H1 (cell line): Measurements from ENCODE around the gene ADAM23. TPM values are rescaled to one million over a fixed set of nuclear protein-coding genes. Genes with fewer than 3 reads are reported as not detected.

Experiments used
- CTCF ChIA-PET: fragments of 300-600 bp; sonication (Branson Sonifier 250); formaldehyde crosslinking; loops from one replicate; lab custom pipeline; 2021; ENCODE audit not compliant: partially characterized antibody; lab: Charles Lee
- POLR2A ChIA-PET: fragments of 300-600 bp; sonication (Branson Sonifier 250); formaldehyde crosslinking; loops from one replicate; lab custom pipeline; 2021; ENCODE audit warnings: inconsistent platforms; ENCODE audit not compliant: partially characterized antibody; lab: Charles Lee
- DNase-seq, 2 experiments: peaks; one replicate each; pipeline versions ENCODE4 v3.0.0 to v3.0.0-alpha.2; 2010 to 2022; ENCODE audit warnings: low spot score in 2 of 2, low read depth in 1 of 2, mixed read lengths in 1 of 2
- FAIRE-seq: peaks from 2 replicates; lab custom pipeline; 2011; peaks lifted over from hg19 to GRCh38; lab: Jason Lieb, UNC
- H2AFZ ChIP-seq: 2 replicates; pipeline ENCODE4 v1.8.1; 2012; ENCODE audit warnings: low read length, inconsistent platforms
- H2AK5ac ChIP-seq: 2 replicates; pipeline ENCODE4 v1.6.1; 2013; ENCODE audit warnings: low read depth, low read length
- H2BK120ac ChIP-seq: replicated peaks from 2 replicates; pipeline ENCODE3; 2013; ENCODE audit warnings: low read depth, low read length, inconsistent platforms
- H2BK12ac ChIP-seq: 2 replicates; pipeline ENCODE4 v1.6.1; 2013; ENCODE audit warnings: low read depth, low read length
- H2BK15ac ChIP-seq: 2 replicates; pipeline ENCODE4 v1.6.1; 2013; ENCODE audit warnings: low read length
- H2BK20ac ChIP-seq: 2 replicates; pipeline ENCODE4 v1.6.1; 2013; ENCODE audit warnings: low read length
- H2BK5ac ChIP-seq: 2 replicates; pipeline ENCODE4 v1.6.1; 2013; ENCODE audit warnings: low read depth, low read length
- H3K14ac ChIP-seq: 2 replicates; pipeline ENCODE4 v1.6.1; 2013; ENCODE audit warnings: inconsistent platforms; ENCODE audit not compliant: insufficient read length
- H3K18ac ChIP-seq: 2 replicates; pipeline ENCODE4 v1.6.1; 2013; ENCODE audit warnings: low read length; ENCODE audit errors: extremely low read depth
- H3K23ac ChIP-seq: 2 replicates; pipeline ENCODE4 v1.6.1; 2013; ENCODE audit warnings: inconsistent platforms; ENCODE audit not compliant: insufficient read length
- H3K23me2 ChIP-seq: 2 replicates; pipeline ENCODE4 v1.6.1; 2013; ENCODE audit warnings: low read depth, low read length
- H3K27ac ChIP-seq: 2 replicates; pipeline ENCODE4 v1.6.1; 2011; ENCODE audit warnings: low read depth, low read length, inconsistent platforms
- H3K27me3 ChIP-seq, 4 experiments: replicated peaks in 1 of 4; 1 replicate in 1 of 4; 2 replicates in 3 of 4; pipeline versions ENCODE4 v1.6.1 to v1.8.1; 2011 to 2013; ENCODE audit warnings: low read length in 3 of 4, mild to moderate bottlenecking in 3 of 4, inconsistent platforms in 2 of 4, mixed read lengths in 2 of 4, moderate library complexity in 1 of 4; ENCODE audit not compliant: control insufficient read depth in 3 of 4, insufficient read depth in 3 of 4; ENCODE audit errors: extremely low read depth in 1 of 4
- H3K36me3 ChIP-seq, 4 experiments: 2 replicates each; pipeline versions ENCODE4 v1.6.1 to v1.8.1; 2011 to 2013; ENCODE audit warnings: mild to moderate bottlenecking in 4 of 4, low read length in 3 of 4, moderate library complexity in 2 of 4, control low read depth in 1 of 4, inconsistent platforms in 1 of 4; ENCODE audit not compliant: insufficient read depth in 4 of 4, control insufficient read depth in 2 of 4
- H3K4ac ChIP-seq: replicated peaks from 2 replicates; pipeline ENCODE3; 2013; ENCODE audit warnings: low read length, low read depth, mixed read lengths, inconsistent platforms; ENCODE audit not compliant: insufficient read length
- H3K4me1 ChIP-seq, 4 experiments: replicated peaks in 1 of 4; 1 replicate in 1 of 4; 2 replicates in 3 of 4; pipeline versions ENCODE4 v1.6.1 to v1.8.1; 2011 to 2013; ENCODE audit warnings: low read length in 3 of 4, inconsistent platforms in 2 of 4, mixed read lengths in 1 of 4; ENCODE audit not compliant: insufficient read depth in 4 of 4, control insufficient read depth in 3 of 4
- H3K4me2 ChIP-seq, 2 experiments: 2 replicates each; pipeline versions ENCODE4 v1.6.1 to v1.8.1; 2011 to 2013; ENCODE audit warnings: low read depth in 2 of 2, low read length in 2 of 2, control low read depth in 1 of 2, inconsistent platforms in 1 of 2, mild to moderate bottlenecking in 1 of 2; ENCODE audit not compliant: insufficient read depth in 1 of 2
- H3K4me3 ChIP-seq, 4 experiments: fragments of 200-600, 300-600 bp in 1 of 4; sonication (generic), shearing (Covaris generic), sonication (Bioruptor Twin) in 1 of 4; 2 replicates each; pipeline versions ENCODE4 v1.5.1 to v1.8.1; 2011 to 2016; ENCODE audit warnings: low read length in 4 of 4, low read depth in 3 of 4, control low read depth in 2 of 4, inconsistent platforms in 2 of 4, mild to moderate bottlenecking in 2 of 4, mixed read lengths in 1 of 4, moderate library complexity in 1 of 4; ENCODE audit not compliant: insufficient read depth in 2 of 4; ENCODE audit errors: extremely low read depth in 1 of 4
- H3K56ac ChIP-seq: replicated peaks from 2 replicates; pipeline ENCODE3; 2013; ENCODE audit warnings: low read depth, mild to moderate bottlenecking, mixed read lengths, low read length, inconsistent platforms; ENCODE audit not compliant: insufficient read length
- H3K79me1 ChIP-seq: 2 replicates; pipeline ENCODE4 v1.6.1; 2013; ENCODE audit warnings: low read depth, low read length, control low read depth
- H3K79me2 ChIP-seq, 2 experiments: 2 replicates each; pipeline versions ENCODE4 v1.6.1 to v1.8.1; 2012 to 2013; ENCODE audit warnings: low read length in 2 of 2, mild to moderate bottlenecking in 2 of 2, inconsistent platforms in 1 of 2; ENCODE audit not compliant: insufficient read depth in 2 of 2, control insufficient read depth in 1 of 2
- H3K9ac ChIP-seq, 4 experiments: replicated peaks in 1 of 4; 1 replicate in 1 of 4; 2 replicates in 3 of 4; pipeline versions ENCODE4 v1.6.1 to v1.8.1; 2011 to 2013; ENCODE audit warnings: low read depth in 3 of 4, low read length in 3 of 4, control low read depth in 2 of 4, mild to moderate bottlenecking in 2 of 4, moderate library complexity in 2 of 4, inconsistent platforms in 1 of 4; ENCODE audit errors: extremely low read depth in 1 of 4
- H3K9me3 ChIP-seq, 2 experiments: 2 replicates each; pipeline versions ENCODE4 v1.6.1 to v1.8.1; 2012 to 2013; ENCODE audit warnings: mild to moderate bottlenecking in 2 of 2, moderate library complexity in 2 of 2, control low read depth in 1 of 2, inconsistent platforms in 1 of 2, low read depth in 1 of 2, low read length in 1 of 2, mixed read lengths in 1 of 2; ENCODE audit not compliant: insufficient read depth in 2 of 2
- H4K20me1 ChIP-seq, 2 experiments: replicated peaks in 1 of 2; 2 replicates each; pipeline versions ENCODE3 to v1.8.1; 2011 to 2013; ENCODE audit warnings: inconsistent platforms in 2 of 2, low read length in 2 of 2, mild to moderate bottlenecking in 1 of 2; ENCODE audit not compliant: insufficient read depth in 2 of 2, control insufficient read depth in 1 of 2
- H4K5ac ChIP-seq: 2 replicates; pipeline ENCODE4 v1.6.1; 2013; ENCODE audit warnings: low read length, low read depth, mixed read lengths, inconsistent platforms; ENCODE audit not compliant: insufficient read length
- H4K8ac ChIP-seq: 2 replicates; pipeline ENCODE4 v1.8.0; 2013; ENCODE audit warnings: mild to moderate bottlenecking, moderate library complexity, low read length, inconsistent platforms; ENCODE audit not compliant: insufficient read depth; ENCODE audit errors: extremely low read depth
- H4K91ac ChIP-seq: replicated peaks from 2 replicates; pipeline ENCODE3; 2013; ENCODE audit warnings: low read length, mixed read lengths, inconsistent platforms; ENCODE audit not compliant: insufficient read length
- RFX5 ChIP-seq: IDR thresholded peaks from 2 replicates; pipeline ENCODE4 v1.6.1; 2011; ENCODE audit warnings: low read depth, low read length, improper control_type of control experiment, borderline replicate concordance
- polyA plus RNA-seq, 7 experiments: library from polyadenylated mRNA; depleted of rRNA in 3 of 7; stranded (reverse) in 5 of 7; unstranded in 2 of 7; fragments of >200 nt in 5 of 7; fragments of 200-250 nt in 2 of 7; gene quantifications; 1 replicate in 5 of 7; 2 replicates in 1 of 7; 4 replicates in 1 of 7; pipeline versions ENCODE4 v1.2.1 to v1.2.3, GENCODE V29; 2011 to 2013; ENCODE audit warnings: missing spikeins in 2 of 7, mixed read lengths in 2 of 7
- total RNA-seq: library from RNA; stranded (reverse); fragmentation: NEBNext Ultra II Directional; extraction: Animal tissue kit (Norgen Biotek cat#: 25700); gene quantifications from 2 replicates; pipeline ENCODE4 v1.2.1, GENCODE V29; 2021

ADAM23 gene
- total and polyA plus RNA-seq, 2 of the 8 experiments (the other 6 are each of a cell fraction or from before 2014, with no cell fraction given): 9.9 to 20.8 TPM

DNA sequence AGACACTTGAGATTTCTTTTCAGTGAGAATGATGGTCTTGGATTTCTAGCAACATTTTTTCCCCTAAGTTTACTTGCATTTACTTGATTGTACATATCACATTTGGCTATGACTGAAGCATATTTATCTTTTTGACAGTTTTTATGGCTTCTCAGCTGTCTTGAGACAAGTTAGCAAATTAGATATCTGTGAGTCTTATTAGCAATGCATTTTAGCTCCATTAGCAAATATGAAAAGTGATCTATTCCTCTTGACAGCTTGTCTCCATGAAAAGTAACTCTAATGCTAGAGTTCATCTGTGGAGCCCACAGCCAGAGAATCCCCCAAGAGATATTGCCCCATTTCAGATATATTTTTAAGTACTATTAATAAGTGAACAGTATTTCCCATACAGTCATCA is 126.9 kb downstream of the ADAM23 start:
- H3K4ac ChIP-seq: no peak overlapping the region
- no peak overlapping the region for H2BK5ac ChIP-seq
- no peak overlapping the region for H3K27ac ChIP-seq
- no peaks in the 10 kb centered on the region for H3K79me2 ChIP-seq
- H3K79me1 ChIP-seq: no peaks in the 10 kb centered on the region
- no peaks in the 10 kb centered on the region for H4K20me1 ChIP-seq
- H3K36me3 ChIP-seq: no peaks in the 10 kb centered on the region; a peak in 1 of 8 replicates
- no peak overlapping the region for H2BK15ac ChIP-seq
- H3K4me1 ChIP-seq: no peaks in the 10 kb centered on the region
- H4K91ac ChIP-seq: no peak overlapping the region
- no peak overlapping the region for H2BK20ac ChIP-seq
- ChIA-PET CTCF (interaction anchor here (1.3 to 2.0 kb wide), 2 partner anchors 11 to 15 kb away, joined by 3 to 21 read pairs; no protein-coding TSS in a partner anchor), POLR2A (no interaction called here)
- no peak overlapping the region for H2BK12ac ChIP-seq
- H3K56ac ChIP-seq: no peak overlapping the region
- no peak for DNase-seq
- H2AK5ac ChIP-seq: no peak overlapping the region
- no peak overlapping the region for H3K9ac ChIP-seq
- no peak overlapping the region for H4K8ac ChIP-seq
- H3K4me3 ChIP-seq: no peak overlapping the region
- no peak overlapping the region for H3K14ac ChIP-seq
- no peak overlapping the region for H3K18ac ChIP-seq
- H4K5ac ChIP-seq: no peak overlapping the region
- no peak overlapping the region for H2AFZ ChIP-seq
- no peak for FAIRE-seq
- TF ChIP-seq RFX5: no peak
- no peaks in the 10 kb centered on the region for H3K27me3 ChIP-seq
- H3K9me3 ChIP-seq: no peaks in the 10 kb centered on the region
- H2BK120ac ChIP-seq: no peak overlapping the region
- no peak overlapping the region for H3K4me2 ChIP-seq
- H3K23ac ChIP-seq: no peak overlapping the region
- H3K23me2 ChIP-seq: no peaks in the 10 kb centered on the region; the same call in 1 of the 2 replicates
